H7 (cell line): ENCODE data around the gene BMS1. TPM values are rescaled to one million over a fixed set of nuclear protein-coding genes. Genes with fewer than 3 reads are reported as not detected.

Experiments
- DNase-seq: peaks from one replicate; pipeline ENCODE4 v3.0.0; 2012
- H3K27me3 ChIP-seq: 2 replicates; pipeline ENCODE4 v1.6.0; 2011; ENCODE audit warnings: mild to moderate bottlenecking, low read length; ENCODE audit not compliant: control insufficient read depth, insufficient read depth
- H3K36me3 ChIP-seq: replicated peaks from 2 replicates; pipeline ENCODE4 v1.5.1; 2011; ENCODE audit warnings: low read length; ENCODE audit not compliant: control insufficient read depth, insufficient read depth
- H3K4me3 ChIP-seq: 2 replicates; pipeline ENCODE4 v1.5.1; 2011; ENCODE audit warnings: low read depth, mild to moderate bottlenecking, control low read depth, low read length, moderate library complexity; ENCODE audit not compliant: insufficient read depth
- total RNA-seq: library from RNA; depleted of rRNA; stranded (reverse); fragments of >200 nt; shearing (Covaris generic); gene quantifications from 2 replicates; pipeline ENCODE4 v1.2.3, GENCODE V29; 2014; rRNA removed

The BMS1 gene
- total RNA-seq, 1 experiment from 2014 or later, result 18.5 TPM

DNA sequence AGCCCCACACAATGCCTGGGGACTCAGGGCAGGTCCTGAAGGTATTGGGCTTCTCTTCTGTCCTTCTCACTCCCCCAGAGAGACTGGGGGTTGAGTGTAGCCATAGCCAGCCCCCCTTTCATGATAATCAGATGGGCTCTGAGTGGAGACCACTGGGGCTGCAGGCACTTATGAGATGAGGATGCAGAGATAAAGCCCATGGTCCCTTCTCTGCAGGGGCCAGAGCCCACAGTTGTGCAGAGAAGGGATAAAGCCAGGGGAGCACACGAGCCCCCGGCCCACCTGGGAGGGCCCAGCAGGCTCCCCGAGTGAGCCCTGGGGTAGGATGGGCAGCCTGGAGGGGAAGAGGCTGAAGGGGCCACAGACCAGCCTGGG, 96.2 kb downstream of the BMS1 start:
- no peak for DNase-seq
- H3K36me3 ChIP-seq, result no peaks in the 10 kb centered on the region
- no peaks in the 10 kb centered on the region for H3K27me3 ChIP-seq
- no peak overlapping the region for H3K4me3 ChIP-seq

DNA sequence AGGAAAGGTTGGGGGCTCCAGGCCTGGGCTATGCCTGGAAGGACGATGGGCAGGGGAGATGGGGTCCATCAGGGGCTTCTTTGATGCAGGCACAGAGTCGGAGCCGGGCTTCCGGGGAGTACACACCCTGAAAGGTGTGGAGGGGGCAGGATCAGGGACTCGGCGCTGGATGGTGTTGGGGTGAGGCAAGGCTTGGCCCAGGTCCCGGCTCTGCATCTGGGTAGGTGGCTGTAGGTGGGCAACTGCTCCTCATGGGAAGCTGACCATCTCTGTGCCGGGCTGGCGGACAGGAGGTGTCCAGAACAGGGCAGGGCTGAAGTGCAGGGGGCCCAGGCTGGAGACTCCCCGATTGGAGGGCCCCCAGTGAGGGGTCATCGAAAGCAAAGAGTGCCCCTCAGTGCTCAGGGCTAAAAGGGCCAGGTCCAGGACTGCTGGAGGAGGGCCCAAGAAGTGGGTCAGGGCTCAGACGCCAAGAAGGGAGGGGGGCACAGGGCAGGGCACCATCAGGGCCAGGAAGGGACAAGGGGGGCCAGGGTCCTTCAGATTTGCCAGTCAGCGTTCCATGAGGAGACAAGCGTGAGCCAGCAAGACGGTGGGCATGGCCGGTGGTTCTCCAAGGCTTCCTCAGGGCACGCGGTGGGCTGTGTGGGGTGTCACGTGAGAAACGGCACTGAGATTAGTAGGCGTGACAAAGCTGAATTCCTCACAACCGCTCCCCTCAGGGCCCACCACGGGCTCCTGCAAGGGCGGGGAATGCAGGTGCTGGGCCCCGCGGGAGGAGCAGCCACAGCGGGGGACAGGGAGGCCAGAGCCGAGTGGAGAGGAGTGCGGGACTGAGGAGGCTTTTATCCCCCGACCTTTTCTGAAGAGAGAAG, 97.0 kb downstream of the BMS1 start:
- H3K36me3 ChIP-seq, result no peaks in the 10 kb centered on the region
- no peaks in the 10 kb centered on the region for H3K27me3 ChIP-seq
- DNase-seq, result peak; percentile 69
- H3K4me3 ChIP-seq, result no peak overlapping the region

DNA sequence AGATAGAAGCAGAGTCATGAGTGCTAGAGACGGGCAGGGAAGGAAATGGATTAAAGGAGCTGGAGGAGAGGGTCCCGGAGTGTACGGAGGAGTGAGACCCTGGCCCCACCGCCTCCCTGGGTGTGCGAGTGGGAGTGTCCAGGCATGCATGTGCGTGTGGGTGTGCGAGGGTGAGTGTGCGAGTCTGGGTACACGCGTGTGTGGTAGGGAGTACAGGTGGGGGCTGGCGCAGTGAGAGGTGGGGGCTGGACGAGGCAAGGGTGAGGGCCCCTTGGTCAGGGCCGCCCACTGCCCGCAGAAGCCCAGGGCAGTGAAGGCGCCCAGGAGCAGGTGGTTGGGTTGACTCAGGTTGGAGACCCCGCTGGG, 97.6 kb downstream of the BMS1 start:
- Histone ChIP-seq H3K36me3 (no peaks in the 10 kb centered on the region), H3K27me3 (no peaks in the 10 kb centered on the region), H3K4me3 (no peak overlapping the region)
- DNase-seq, result no peak

DNA sequence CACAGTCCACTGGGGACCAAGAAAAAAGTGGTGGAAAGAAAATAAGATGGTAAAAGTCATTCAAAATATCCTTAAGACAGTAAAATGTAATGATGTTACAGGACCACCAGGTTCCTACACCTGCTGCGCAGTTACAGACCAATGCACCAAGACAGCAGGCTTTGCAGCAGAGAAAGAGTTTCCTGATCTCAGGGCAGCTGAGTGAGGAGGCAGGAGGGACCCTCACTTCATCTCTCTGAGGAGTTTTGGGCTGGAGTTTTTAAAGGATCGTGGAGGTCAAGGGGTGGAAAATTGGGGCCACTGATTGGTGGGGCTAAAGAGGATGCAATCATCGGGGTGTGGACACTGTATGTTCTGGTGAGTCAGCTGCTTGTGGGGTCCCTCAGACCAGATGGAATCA, 100.0 kb downstream of the BMS1 start:
- H3K36me3 ChIP-seq, result no peaks in the 10 kb centered on the region

More for the DNA sequence above, 100.0 kb downstream of the BMS1 start:
- no peak for DNase-seq
- no peak overlapping the region for H3K4me3 ChIP-seq
- H3K27me3 ChIP-seq, result no peaks in the 10 kb centered on the region

Other genes starting within 250 kb of the BMS1 start
- 5.4 and 13.6 TPM in 2 replicates for gene ZNF33B, start 144.2 kb upstream of the BMS1 start, total RNA-seq